SK-N-SH treated with all-trans-retinoic acid at 6 μM for 48 hours (cell line): ENCODE data around the gene DOCK2.
"Not testable (repeated sequence)": the region's sequence is repeated elsewhere in the genome, so short reads cannot be mapped to it uniquely, and the experiment has no call there.

Experiments
- ARNTL ChIP-seq: fragments of 450-650 bp; formaldehyde crosslinking; IDR thresholded peaks from 2 replicates; pipeline ENCODE4 v1.5.0; 2020; ENCODE audit warnings: low read depth, mild to moderate bottlenecking, moderate library complexity, borderline replicate concordance
- BACH2 ChIP-seq: fragments of 250-450 bp; sonication (Bioruptor Pico); IDR thresholded peaks from 2 replicates; pipeline ENCODE4 v1.9.0; 2021; ENCODE audit warnings: mild to moderate bottlenecking, borderline replicate concordance
- PATZ1 ChIP-seq: fragments of 250-450 bp; sonication (Bioruptor Pico); IDR thresholded peaks from 2 replicates; pipeline ENCODE4 v1.8.0; 2020; ENCODE audit warnings: mild to moderate bottlenecking, moderate library complexity, borderline replicate concordance
- POU6F1 ChIP-seq: fragments of 250-450 bp; sonication (Bioruptor Pico); IDR thresholded peaks from 2 replicates; pipeline ENCODE4 v1.8.0; 2021; ENCODE audit warnings: low read depth, mild to moderate bottlenecking, moderate library complexity, borderline replicate concordance
- ZFP3 ChIP-seq: fragments of 250-450 bp; sonication (Bioruptor Pico); IDR thresholded peaks from 2 replicates; pipeline ENCODE4 v1.5.0; 2020; ENCODE audit warnings: mild to moderate bottlenecking, moderate library complexity
- ZFP30 ChIP-seq: fragments of 450-650 bp; formaldehyde crosslinking; IDR thresholded peaks from 2 replicates; pipeline ENCODE4 v1.5.0; 2022; ENCODE audit warnings: mild to moderate bottlenecking, moderate library complexity
- ZNF8 ChIP-seq: fragments of 450-650 bp; formaldehyde crosslinking; IDR thresholded peaks from 2 replicates; pipeline ENCODE4 v1.5.0; 2020; ENCODE audit warnings: mild to moderate bottlenecking, moderate library complexity
- TF ChIP-seq, protein P1 (sequence below): fragments of 250-450 bp; sonication (Bioruptor Pico); IDR thresholded peaks from 2 replicates; pipeline ENCODE4 v1.5.1; 2020; ENCODE audit warnings: low read depth, mild to moderate bottlenecking, moderate library complexity

GRCh38 chr5:169766943-169767342, 129.9 kb downstream of the DOCK2 start:
- TF ChIP-seq ARNTL, PATZ1, ZNF8, ZFP3, ZFP30, POU6F1, BACH2 (CRISPR knock-in tag): not testable (repeated sequence)
- TF ChIP-seq, protein P1, sequence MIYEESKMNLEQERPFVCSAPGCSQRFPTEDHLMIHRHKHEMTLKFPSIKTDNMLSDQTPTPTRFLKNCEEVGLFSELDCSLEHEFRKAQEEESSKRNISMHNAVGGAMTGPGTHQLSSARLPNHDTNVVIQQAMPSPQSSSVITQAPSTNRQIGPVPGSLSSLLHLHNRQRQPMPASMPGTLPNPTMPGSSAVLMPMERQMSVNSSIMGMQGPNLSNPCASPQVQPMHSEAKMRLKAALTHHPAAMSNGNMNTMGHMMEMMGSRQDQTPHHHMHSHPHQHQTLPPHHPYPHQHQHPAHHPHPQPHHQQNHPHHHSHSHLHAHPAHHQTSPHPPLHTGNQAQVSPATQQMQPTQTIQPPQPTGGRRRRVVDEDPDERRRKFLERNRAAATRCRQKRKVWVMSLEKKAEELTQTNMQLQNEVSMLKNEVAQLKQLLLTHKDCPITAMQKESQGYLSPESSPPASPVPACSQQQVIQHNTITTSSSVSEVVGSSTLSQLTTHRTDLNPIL (CRISPR knock-in tag), result not testable (repeated sequence)
